ENCODE data around the gene ARID4A. TPM values are rescaled to one million over a fixed set of nuclear protein-coding genes. Genes with fewer than 3 reads are reported as not detected.
"Not testable (repeated sequence)": the region's sequence is repeated elsewhere in the genome, so short reads cannot be mapped to it uniquely, and the experiment has no call there.

ARID4A gene
- polyA plus RNA-seq, 2 donors = 4.2 to 7.1 TPM

- H3K9me3 ChIP-seq (ENCODE audit: control insufficient read depth in 2 of 2, insufficient read depth in 1 of 2, low read depth in 1 of 2, low read length in 1 of 2) = no peaks in the 10 kb centered on the region
- no peaks in the 10 kb centered on the region for H3K27me3 ChIP-seq (ENCODE audit: control insufficient read depth in 1 of 2, insufficient read depth in 2 of 2, low read length in 2 of 2)
- H3K4me1 ChIP-seq (ENCODE audit: control insufficient read depth in 2 of 2, insufficient read depth in 2 of 2, low read length in 1 of 2) = no peaks in the 10 kb centered on the region
- H3K36me3 ChIP-seq (ENCODE audit: control insufficient read depth in 2 of 2, insufficient read depth in 2 of 2, low read length in 1 of 2) = peaks cover 0 to 5% of the 10 kb centered on the region in 2 donors
- no peak overlapping the region for H3K4me3 ChIP-seq (ENCODE audit: low read depth in 1 of 2, low read length in 2 of 2)
- WGBS, 2 donors = 96% methylated on average over 10 of the region's 10 CpGs
- H3K27ac ChIP-seq (ENCODE audit: low read depth in 2 of 2, low read length in 1 of 2) = no peak overlapping the region
These were observed 117.5 kb downstream of the ARID4A start for GRCh38 chr14:58415636-58416547.

- not testable (repeated sequence) for H3K27me3 ChIP-seq (ENCODE audit: control insufficient read depth in 1 of 2, insufficient read depth in 2 of 2, low read length in 2 of 2); H3K36me3 ChIP-seq (ENCODE audit: control insufficient read depth in 2 of 2, insufficient read depth in 2 of 2, low read length in 1 of 2); H3K27ac ChIP-seq (ENCODE audit: low read depth in 2 of 2, low read length in 1 of 2); H3K4me1 ChIP-seq (ENCODE audit: control insufficient read depth in 2 of 2, insufficient read depth in 2 of 2, low read length in 1 of 2); H3K4me3 ChIP-seq (ENCODE audit: low read depth in 1 of 2, low read length in 2 of 2); H3K9me3 ChIP-seq (ENCODE audit: control insufficient read depth in 2 of 2, insufficient read depth in 1 of 2, low read depth in 1 of 2, low read length in 1 of 2)
- 97 to 100% methylated on average over 1 of the region's 1 CpG for WGBS, 2 donors
These were observed 118.6 kb downstream of the ARID4A start for GRCh38 chr14:58416934-58417333.

Other genes with a start within 250 kb of the ARID4A start
- gene ARMH4, start 146.3 kb upstream of the ARID4A start, polyA plus RNA-seq = under 1 TPM; 0.22 to 0.54 TPM
- gene ACTR10, start 98.4 kb upstream of the ARID4A start, polyA plus RNA-seq = 10 to 100 TPM; 42.8 to 57.4 TPM
- 100 to 1,000 TPM; 132 to 143 TPM for gene PSMA3, start 53.7 kb upstream of the ARID4A start, polyA plus RNA-seq
- gene TOMM20L, start 97.4 kb downstream of the ARID4A start, polyA plus RNA-seq = not detected
- gene TIMM9, start 129.0 kb downstream of the ARID4A start, polyA plus RNA-seq = 10 to 100 TPM; 27.1 to 28.1 TPM
- 1 to 10 TPM; 3.9 to 6.1 TPM for gene KIAA0586, start 129.2 kb downstream of the ARID4A start, polyA plus RNA-seq

Measured in esophagus (tissue), 2 donors.